Glutamatergic neuron (in vitro differentiated cells): ENCODE data around the gene HIPK2. TPM values are rescaled to one million over a fixed set of nuclear protein-coding genes. Genes with fewer than 3 reads are reported as not detected.

Experiments
- DNase-seq: peaks from one replicate; pipeline ENCODE4 v3.0.0; 2022
- H3K27ac Mint-ChIP-seq: one replicate; pipeline ENCODE4 v1.8.0; 2020; ENCODE audit warnings: mild to moderate bottlenecking, mixed read lengths, inconsistent platforms; ENCODE audit not compliant: unreplicated experiment
- H3K27me3 Mint-ChIP-seq: one replicate; pipeline ENCODE4 v1.8.0; 2020; ENCODE audit warnings: mild to moderate bottlenecking, moderate library complexity, mixed read lengths, inconsistent platforms; ENCODE audit not compliant: unreplicated experiment
- H3K36me3 Mint-ChIP-seq: one replicate; pipeline ENCODE4 v1.8.0; 2020; ENCODE audit warnings: mild to moderate bottlenecking, mixed read lengths, inconsistent platforms; ENCODE audit not compliant: unreplicated experiment
- H3K4me1 Mint-ChIP-seq: one replicate; pipeline ENCODE4 v1.8.0; 2020; ENCODE audit warnings: mild to moderate bottlenecking, low read depth, mixed read lengths, inconsistent platforms; ENCODE audit not compliant: unreplicated experiment
- H3K4me3 Mint-ChIP-seq: one replicate; pipeline ENCODE4 v1.8.0; 2020; ENCODE audit warnings: mild to moderate bottlenecking, mixed read lengths, inconsistent platforms; ENCODE audit not compliant: unreplicated experiment
- H3K9me3 Mint-ChIP-seq: one replicate; pipeline ENCODE4 v1.8.0; 2020; ENCODE audit warnings: mild to moderate bottlenecking, moderate library complexity, mixed read lengths, inconsistent platforms; ENCODE audit not compliant: unreplicated experiment
- CTCF ChIP-seq: fragments of 200-600 bp; sonication (generic); IDR thresholded peaks from one replicate; pipeline ENCODE4 v1.5.0; 2021; ENCODE audit not compliant: partially characterized antibody, unreplicated experiment
- total RNA-seq: library from RNA; stranded (reverse); fragmentation: NEBNext Ultra II Directional; extraction: Animal tissue kit (Norgen Biotek cat#: 25700); gene quantifications from one replicate; pipeline ENCODE4 v1.2.1, GENCODE V29; 2021; ENCODE audit not compliant: unreplicated experiment

The HIPK2 gene
- total RNA-seq, 1 donor from 2014 or later, result 36.9 TPM

GRCh38 chr7:139572704-139573385 is 205.0 kb downstream of the HIPK2 start:
- Mint-ChIP-seq H3K27ac (no peak overlapping the region), H3K4me1 (no peaks in the 10 kb centered on the region), H3K27me3 (peaks cover 2% of the 10 kb centered on the region), H3K4me3 (no peak overlapping the region), H3K9me3 (peaks cover 2% of the 10 kb centered on the region), H3K36me3 (peaks cover 4% of the 10 kb centered on the region)
- TF ChIP-seq CTCF, result no peak
- no peak for DNase-seq

DNA sequence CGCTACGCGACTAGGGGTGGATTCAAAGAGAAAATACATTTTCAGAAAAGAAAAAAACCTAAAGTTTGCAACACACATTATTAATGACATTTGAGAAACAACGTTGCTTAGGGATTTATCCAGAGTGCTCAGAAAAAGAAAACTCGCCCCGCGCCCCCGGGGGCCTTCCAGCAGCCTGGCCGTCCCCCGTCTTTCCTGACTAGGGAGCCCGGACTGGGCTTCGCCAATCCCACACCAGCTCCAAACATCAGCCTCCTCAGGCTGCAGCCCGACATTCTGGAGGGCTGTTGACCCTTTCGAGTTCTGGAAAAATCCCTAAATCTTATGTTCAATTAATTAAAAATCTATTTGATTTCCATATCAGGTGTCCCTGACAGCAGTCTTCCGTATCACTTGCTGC is 205.7 kb downstream of the HIPK2 start:
- H3K4me1 Mint-ChIP-seq, result peaks cover under 1% of the 10 kb centered on the region
- H3K9me3 Mint-ChIP-seq, result peaks cover 3% of the 10 kb centered on the region
- no peak overlapping the region for H3K27ac Mint-ChIP-seq
- DNase-seq, result no peak
- TF ChIP-seq CTCF, result no peak
- H3K4me3 Mint-ChIP-seq, result no peak overlapping the region
- peaks cover 4% of the 10 kb centered on the region for H3K27me3 Mint-ChIP-seq
- H3K36me3 Mint-ChIP-seq, result peaks cover 5% of the 10 kb centered on the region

DNA sequence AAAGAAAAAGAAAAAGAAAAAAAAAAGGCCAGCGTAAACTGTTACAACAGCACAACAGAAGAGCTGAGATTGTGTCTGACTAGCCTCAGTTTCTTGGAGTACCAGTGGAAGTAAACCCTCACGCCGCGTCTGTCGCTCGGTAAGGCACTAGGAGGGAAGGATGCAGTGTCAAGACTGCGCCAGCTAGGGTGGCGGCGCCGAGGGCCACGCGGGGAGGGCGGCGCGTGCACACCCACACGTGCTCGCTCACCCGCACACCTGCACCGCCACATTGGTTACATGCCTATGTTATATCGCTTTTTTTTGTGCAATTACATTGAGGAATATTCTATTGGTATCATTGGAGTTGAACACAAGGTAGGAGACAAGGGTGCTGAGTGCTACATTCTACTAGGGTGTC is 206.1 kb downstream of the HIPK2 start:
- peaks cover 2% of the 10 kb centered on the region for H3K4me1 Mint-ChIP-seq
- peaks cover 5% of the 10 kb centered on the region for H3K36me3 Mint-ChIP-seq
- no peak overlapping the region for H3K4me3 Mint-ChIP-seq
- no peak for TF ChIP-seq CTCF
- DNase-seq, result no peak
- no peak overlapping the region for H3K27ac Mint-ChIP-seq
- peaks cover 4% of the 10 kb centered on the region for H3K27me3 Mint-ChIP-seq
- peaks cover 5% of the 10 kb centered on the region for H3K9me3 Mint-ChIP-seq

GRCh38 chr7:139571190-139571589 is 206.6 kb downstream of the HIPK2 start:
- Mint-ChIP-seq H3K36me3 (peaks cover 5% of the 10 kb centered on the region), H3K27ac (no peak overlapping the region), H3K4me1 (peaks cover 2% of the 10 kb centered on the region), H3K27me3 (peaks cover 4% of the 10 kb centered on the region), H3K9me3 (peaks cover 5% of the 10 kb centered on the region), H3K4me3 (no peak overlapping the region)
- no peak for DNase-seq
- no peak for TF ChIP-seq CTCF

DNA sequence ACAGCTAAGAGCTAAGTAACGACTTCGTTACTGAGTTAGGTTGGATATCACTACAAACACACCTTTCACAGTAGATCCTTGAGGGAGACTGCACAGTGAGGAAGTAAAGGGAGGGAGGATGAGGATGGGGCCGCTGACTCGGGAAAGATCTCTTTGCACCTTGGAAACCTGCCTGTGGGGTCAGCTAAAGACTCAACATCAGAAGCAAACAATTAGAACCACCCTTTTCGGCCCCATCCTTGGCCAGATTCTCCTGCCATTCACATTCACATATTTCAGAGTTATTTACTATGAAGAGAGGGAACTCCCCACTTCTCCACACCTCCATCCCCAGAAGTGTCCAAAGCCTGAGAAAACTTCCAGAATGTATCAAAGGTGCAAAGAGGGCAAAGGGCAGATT is 207.2 kb downstream of the HIPK2 start:
- H3K9me3 Mint-ChIP-seq, result peaks cover 5% of the 10 kb centered on the region
- no peak overlapping the region for H3K27ac Mint-ChIP-seq
- TF ChIP-seq CTCF, result no peak
- peaks cover 2% of the 10 kb centered on the region for H3K4me1 Mint-ChIP-seq
- no peak overlapping the region for H3K4me3 Mint-ChIP-seq
- peaks cover 5% of the 10 kb centered on the region for H3K36me3 Mint-ChIP-seq
- peaks cover 4% of the 10 kb centered on the region for H3K27me3 Mint-ChIP-seq
- DNase-seq, result no peak
